Activated B cell treated with CpG ODN at 0.5 μM for 24 hours (primary cell): ENCODE results near the gene PEX3. TPM values are rescaled to one million over a fixed set of nuclear protein-coding genes. Genes with fewer than 3 reads are reported as not detected.
A peak's percentile ranks its signal among the peaks of the same experiment; 100 is the strongest.

Experiments used
- ATAC-seq: fragments of 200-7000 bp; cut with Tn5 transposase; one replicate; pipeline ENCODE4 v1.10.0; 2021; ENCODE audit warnings: low read depth, mild to moderate bottlenecking, moderate library complexity
- CTCF ChIA-PET: fragments of 350-600 bp; sonication (Branson Sonifier 250); formaldehyde crosslinking; loops from one replicate; lab custom pipeline; 2021; ENCODE audit warnings: antibody characterized with exemption; lab: Charles Lee
- POLR2A ChIA-PET: fragments of 350-600 bp; sonication (Branson Sonifier 250); formaldehyde crosslinking; loops from one replicate; lab custom pipeline; 2021; ENCODE audit warnings: antibody characterized with exemption; lab: Charles Lee
- DNase-seq: peaks from one replicate; pipeline ENCODE4 v3.0.0; 2022
- H3K27ac Mint-ChIP-seq: one replicate; pipeline ENCODE4 v1.8.0; 2020; ENCODE audit warnings: mixed read lengths
- H3K27me3 Mint-ChIP-seq: one replicate; pipeline ENCODE4 v1.8.0; 2021; ENCODE audit warnings: mixed read lengths
- H3K36me3 Mint-ChIP-seq: one replicate; pipeline ENCODE4 v1.8.0; 2021; ENCODE audit warnings: low read depth, mixed read lengths
- H3K4me1 Mint-ChIP-seq: one replicate; pipeline ENCODE4 v1.8.0; 2021; ENCODE audit warnings: mixed read lengths
- H3K4me3 Mint-ChIP-seq: one replicate; pipeline ENCODE4 v1.8.0; 2020; ENCODE audit warnings: mild to moderate bottlenecking, mixed read lengths
- H3K9me3 Mint-ChIP-seq: one replicate; pipeline ENCODE4 v1.8.0; 2020; ENCODE audit warnings: mixed read lengths
- intact Hi-C: fragments of 100-400 bp; cut with micrococcal nuclease; formaldehyde crosslinking; loops from one replicate; pipeline ENCODE4 v1.15.1; 2024
- total RNA-seq: library from RNA; stranded (reverse); gene quantifications from 2 replicates; pipeline ENCODE4 v1.2.3, GENCODE V29; 2022
- TF ChIP-seq, protein P1 (sequence below): fragments of 200-600 bp; IDR thresholded peaks from one replicate; pipeline ENCODE4 v1.8.0; 2022; ENCODE audit warnings: antibody characterized with exemption, mild to moderate bottlenecking

The PEX3 gene
- total RNA-seq, 1 donor from 2014 or later: 26.5 TPM

DNA sequence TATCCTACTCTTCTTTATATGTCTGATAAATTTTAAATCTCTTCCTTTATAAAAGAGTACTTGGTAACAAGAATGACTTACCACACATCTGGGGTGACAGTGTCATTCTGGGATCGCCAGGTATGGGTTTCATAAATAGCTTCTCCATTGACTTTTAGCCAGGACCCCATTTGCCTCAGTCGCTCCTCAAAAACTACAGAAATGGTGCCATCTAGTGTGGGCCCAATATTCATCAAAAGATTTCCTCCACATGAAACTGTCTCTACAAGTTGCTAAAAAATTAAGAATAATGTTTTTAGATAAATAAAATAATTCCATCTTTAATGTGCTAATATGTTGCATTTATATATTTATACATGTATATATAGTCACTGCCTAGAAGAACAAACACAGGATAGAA lies 51.2 kb downstream of the PEX3 start:
- TF ChIP-seq, protein P1, sequence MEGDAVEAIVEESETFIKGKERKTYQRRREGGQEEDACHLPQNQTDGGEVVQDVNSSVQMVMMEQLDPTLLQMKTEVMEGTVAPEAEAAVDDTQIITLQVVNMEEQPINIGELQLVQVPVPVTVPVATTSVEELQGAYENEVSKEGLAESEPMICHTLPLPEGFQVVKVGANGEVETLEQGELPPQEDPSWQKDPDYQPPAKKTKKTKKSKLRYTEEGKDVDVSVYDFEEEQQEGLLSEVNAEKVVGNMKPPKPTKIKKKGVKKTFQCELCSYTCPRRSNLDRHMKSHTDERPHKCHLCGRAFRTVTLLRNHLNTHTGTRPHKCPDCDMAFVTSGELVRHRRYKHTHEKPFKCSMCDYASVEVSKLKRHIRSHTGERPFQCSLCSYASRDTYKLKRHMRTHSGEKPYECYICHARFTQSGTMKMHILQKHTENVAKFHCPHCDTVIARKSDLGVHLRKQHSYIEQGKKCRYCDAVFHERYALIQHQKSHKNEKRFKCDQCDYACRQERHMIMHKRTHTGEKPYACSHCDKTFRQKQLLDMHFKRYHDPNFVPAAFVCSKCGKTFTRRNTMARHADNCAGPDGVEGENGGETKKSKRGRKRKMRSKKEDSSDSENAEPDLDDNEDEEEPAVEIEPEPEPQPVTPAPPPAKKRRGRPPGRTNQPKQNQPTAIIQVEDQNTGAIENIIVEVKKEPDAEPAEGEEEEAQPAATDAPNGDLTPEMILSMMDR: no peak
- CTCF ChIA-PET: no interaction called here
- H3K36me3 Mint-ChIP-seq: peaks cover 30% of the 10 kb centered on the region
- H3K4me1 Mint-ChIP-seq: peaks cover 7% of the 10 kb centered on the region
- H3K4me3 Mint-ChIP-seq: no peak overlapping the region
- H3K9me3 Mint-ChIP-seq: no peaks in the 10 kb centered on the region
- no peak for ATAC-seq
- POLR2A ChIA-PET: no interaction called here
- H3K27ac Mint-ChIP-seq: no peak overlapping the region
- no peak for DNase-seq
- no peaks in the 10 kb centered on the region for H3K27me3 Mint-ChIP-seq
- intact Hi-C loops: no loop called here

- Mint-ChIP-seq H3K27ac (no peak overlapping the region), H3K27me3 (no peaks in the 10 kb centered on the region), H3K9me3 (no peaks in the 10 kb centered on the region), H3K36me3 (peaks cover 14% of the 10 kb centered on the region), H3K4me1 (peaks cover 17% of the 10 kb centered on the region), H3K4me3 (no peak overlapping the region)
- ChIA-PET POLR2A (no interaction called here), CTCF (no interaction called here)
- intact Hi-C loops: no loop called here
- TF ChIP-seq, protein P1: no peak
- no peak for DNase-seq
- ATAC-seq: no peak
These were observed 53.8 kb downstream of the PEX3 start for GRCh38 chr6:143504369-143504768.

DNA sequence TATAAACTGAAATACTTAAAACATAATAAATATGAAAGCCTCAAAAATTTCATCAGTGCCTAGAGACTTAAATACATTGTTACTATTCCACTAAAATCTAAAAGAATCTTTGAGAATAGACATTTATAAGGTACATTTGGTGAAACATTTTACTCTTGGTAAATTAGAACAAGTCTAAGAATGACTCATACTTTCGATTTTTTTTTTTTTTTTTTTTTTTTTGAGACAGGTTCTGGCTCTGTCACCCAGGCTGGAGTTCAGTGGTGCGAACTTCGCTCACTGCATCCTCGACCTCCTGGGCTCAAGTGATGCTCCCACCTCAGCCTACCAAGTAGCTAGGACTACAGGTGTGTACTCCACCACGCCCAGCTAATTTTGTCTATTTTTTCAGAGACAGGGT lies 54.5 kb downstream of the PEX3 start:
- H3K4me3 Mint-ChIP-seq: no peak overlapping the region
- H3K36me3 Mint-ChIP-seq: peaks cover 14% of the 10 kb centered on the region
- no peak overlapping the region for H3K27ac Mint-ChIP-seq
- no peak for DNase-seq
- ChIA-PET POLR2A (interaction anchor here (0.6 to 0.7 kb wide), 2 partner anchors 74 to 684 kb away, joined by 4 read pairs; no protein-coding TSS in a partner anchor), CTCF (interaction anchor here (0.7 kb wide), 1 partner anchor 32 kb away, joined by 3 read pairs; no protein-coding TSS in a partner anchor)
- H3K4me1 Mint-ChIP-seq: peaks cover 17% of the 10 kb centered on the region
- no peaks in the 10 kb centered on the region for H3K9me3 Mint-ChIP-seq
- TF ChIP-seq, protein P1: no peak
- ATAC-seq: no peak
- no peaks in the 10 kb centered on the region for H3K27me3 Mint-ChIP-seq
- intact Hi-C loops: no loop called here

GRCh38 chr6:143505537-143505936 lies 54.9 kb downstream of the PEX3 start:
- TF ChIP-seq, protein P1: no peak
- H3K4me3 Mint-ChIP-seq: no peak overlapping the region
- H3K36me3 Mint-ChIP-seq: peaks cover 14% of the 10 kb centered on the region
- no peaks in the 10 kb centered on the region for H3K27me3 Mint-ChIP-seq
- no peak for ATAC-seq
- H3K9me3 Mint-ChIP-seq: no peaks in the 10 kb centered on the region
- ChIA-PET POLR2A (interaction anchor here (0.6 to 0.7 kb wide), 6 partner anchors 38 to 685 kb away, joined by 3 to 8 read pairs (median 4); no protein-coding TSS in a partner anchor), CTCF (interaction anchor here (0.7 kb wide), 1 partner anchor 32 kb away, joined by 3 read pairs; no protein-coding TSS in a partner anchor)
- intact Hi-C loops: no loop called here
- DNase-seq: no peak
- H3K27ac Mint-ChIP-seq: peak overlapping the region; percentile 9
- peaks cover 19% of the 10 kb centered on the region for H3K4me1 Mint-ChIP-seq

GRCh38 chr6:143506199-143506598 lies 55.6 kb downstream of the PEX3 start:
- Mint-ChIP-seq H3K9me3 (no peaks in the 10 kb centered on the region), H3K36me3 (peaks cover 16% of the 10 kb centered on the region), H3K27me3 (no peaks in the 10 kb centered on the region), H3K4me3 (no peak overlapping the region), H3K27ac (no peak overlapping the region), H3K4me1 (peaks cover 25% of the 10 kb centered on the region)
- intact Hi-C loops: no loop called here
- DNase-seq (no peak), ATAC-seq (no peak)
- POLR2A ChIA-PET: interaction anchor here (0.6 to 0.7 kb wide), 4 partner anchors 37 to 590 kb away, joined by 3 to 8 read pairs (median 4); no protein-coding TSS in a partner anchor
- CTCF ChIA-PET: no interaction called here
- TF ChIP-seq, protein P1: no peak
